ENCODE measurements around the gene REEP6.
A peak's percentile ranks its signal among the peaks of the same experiment; 100 is the strongest.
"Not testable (repeated sequence)": the region's sequence is repeated elsewhere in the genome, so short reads cannot be mapped to it uniquely, and the experiment has no call there.

REEP6 gene

GRCh38 chr19:1522838-1523237, 31.9 kb downstream of the REEP6 start:
- no peak for DNase-seq (ENCODE audit: low read depth, low spot score)

DNA sequence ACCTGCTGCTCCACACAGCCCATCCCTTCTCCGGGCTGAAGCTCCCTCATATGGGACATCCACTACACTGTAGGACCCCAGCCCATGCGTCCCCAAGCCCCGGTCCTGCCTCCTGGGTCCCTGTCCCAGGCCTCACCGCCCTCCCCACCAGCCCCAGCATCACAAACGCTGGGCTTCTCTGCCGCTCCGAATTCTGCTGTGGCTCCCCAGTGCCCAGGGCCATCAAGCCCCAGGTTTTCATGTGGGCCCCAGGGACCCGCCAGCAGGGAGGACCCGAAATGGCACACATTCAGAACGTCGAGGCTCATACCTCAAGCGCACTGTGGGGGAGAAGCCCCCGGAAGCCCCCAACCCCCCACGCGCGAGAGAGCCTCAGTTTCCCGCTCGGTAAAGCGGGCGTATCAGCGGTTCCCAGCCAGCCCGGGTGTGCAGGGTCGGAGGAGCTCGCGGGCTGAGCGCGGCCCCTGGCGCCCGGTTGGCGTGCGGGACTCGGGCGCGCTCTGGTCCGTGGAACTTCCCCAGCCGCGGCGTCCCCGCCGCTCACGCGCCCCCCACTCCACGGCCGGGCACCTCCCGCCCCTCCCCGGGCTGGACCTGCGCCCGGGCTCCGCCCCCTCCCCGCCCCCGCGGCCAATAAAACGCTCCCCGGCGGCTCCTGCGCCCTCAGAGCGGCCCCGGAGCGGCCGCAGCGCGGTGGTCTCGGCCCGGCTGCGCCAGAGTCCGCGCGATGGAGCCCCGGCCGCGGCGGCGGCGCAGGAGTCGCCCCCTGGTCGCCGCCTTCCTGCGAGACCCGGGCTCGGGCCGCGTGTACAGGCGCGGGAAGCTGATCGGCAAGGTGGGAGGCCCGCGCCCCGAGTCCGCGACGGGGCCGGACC, 32.7 kb downstream of the REEP6 start, which contains the start of gene PLK5:
Gene PLK5, plus strand, starts transcription at position 666 of the 875 bp plus-strand sequence. CDS start 2,920 bp downstream, outside the sequence.
- no peak for DNase-seq (ENCODE audit: low read depth, low spot score)

DNA sequence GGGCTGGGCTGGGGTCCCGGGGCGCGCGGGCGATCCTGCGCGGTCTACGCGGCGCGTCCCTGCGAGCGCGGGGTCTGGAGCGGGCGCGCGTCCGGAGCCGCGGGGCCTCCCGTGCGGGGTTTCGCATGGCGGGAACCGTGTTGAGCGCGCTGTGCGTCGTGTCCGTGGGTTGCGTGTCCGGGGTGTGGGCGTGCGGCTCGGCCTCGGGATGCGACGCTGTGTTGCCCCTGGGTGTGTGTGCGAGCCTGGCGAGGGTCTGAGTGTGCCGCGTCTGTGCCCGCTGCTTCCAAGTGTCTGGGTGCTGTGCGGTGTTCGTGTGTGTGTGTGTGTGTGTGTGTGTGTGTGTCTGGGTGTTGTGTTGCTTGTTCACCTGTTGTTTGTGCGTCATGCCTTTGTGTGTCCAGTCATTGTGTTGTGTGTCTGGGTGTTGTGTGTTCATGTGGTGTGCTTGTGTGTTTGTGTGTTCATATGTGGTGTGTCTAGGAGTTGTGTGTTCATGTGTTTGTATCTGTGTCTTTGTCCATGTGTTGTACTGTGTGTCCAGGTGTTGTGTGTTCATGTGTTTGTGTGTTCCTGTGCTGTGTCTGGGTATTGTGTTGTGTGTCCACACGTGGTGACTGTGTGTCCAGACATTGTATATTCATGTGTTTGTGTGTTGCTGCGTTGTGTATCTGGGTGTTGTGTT, 33.4 kb downstream of the REEP6 start:
- DNase-seq (ENCODE audit: low read depth, low spot score): no peak

DNA sequence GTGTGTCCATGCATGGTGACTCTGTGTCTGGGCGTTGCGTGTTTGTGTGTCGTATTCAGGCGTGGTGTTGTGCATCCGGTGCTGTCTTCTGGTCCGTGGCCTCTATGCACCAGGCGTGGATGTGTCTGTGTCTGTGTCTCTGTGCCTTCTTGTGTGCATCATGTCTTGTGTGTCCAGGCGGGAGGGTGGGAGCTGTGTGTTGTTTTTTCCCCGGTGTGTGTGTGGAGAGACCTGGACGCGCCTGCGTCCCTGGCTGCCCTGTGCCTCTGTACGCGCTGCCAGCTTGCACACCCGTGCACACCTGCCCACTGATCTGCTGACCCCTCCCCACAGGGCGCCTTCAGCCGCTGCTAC, 34.0 kb downstream of the REEP6 start:
- no peak for DNase-seq (ENCODE audit: low read depth, low spot score)

GRCh38 chr19:1525343-1525742, 34.4 kb downstream of the REEP6 start:
- no peak for DNase-seq (ENCODE audit: low read depth, low spot score)

GRCh38 chr19:1526066-1526778, 35.2 kb downstream of the REEP6 start:
- DNase-seq (ENCODE audit: low read depth, low spot score): no peak

DNA sequence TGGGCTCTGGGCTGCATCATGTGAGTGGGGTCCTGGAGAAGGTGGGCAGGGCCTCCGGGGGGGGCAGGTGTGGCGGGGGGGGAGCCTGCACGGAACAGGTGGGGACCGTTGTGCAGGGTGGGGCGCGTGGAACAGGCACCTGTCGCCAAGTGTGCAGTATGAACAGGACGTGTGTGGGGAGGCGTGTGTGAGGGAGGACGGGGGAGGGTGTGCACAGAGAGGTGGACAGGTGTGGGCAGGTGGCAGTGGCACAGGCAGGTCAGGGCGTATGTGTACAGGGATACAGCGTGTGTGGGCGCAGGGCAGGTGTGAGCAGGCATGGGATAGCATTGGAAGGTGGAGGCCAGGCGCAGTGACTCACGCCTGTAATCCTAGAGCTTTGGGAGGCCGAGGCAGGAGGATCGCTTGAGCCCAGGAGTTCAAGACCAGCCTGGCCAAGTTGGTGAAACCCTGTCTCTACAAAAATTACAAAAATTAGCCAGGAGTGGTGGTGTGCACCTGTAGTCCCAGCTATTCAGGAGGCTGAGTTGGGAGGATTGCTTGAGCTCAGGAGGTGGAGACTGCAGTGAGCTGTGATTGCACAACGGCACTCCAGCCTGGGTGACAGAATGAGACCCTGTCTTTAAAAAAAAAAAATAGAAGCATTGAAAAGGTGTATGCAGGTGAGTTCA, 36.1 kb downstream of the REEP6 start:
- no peak for DNase-seq (ENCODE audit: low read depth, low spot score)

GRCh38 chr19:1527650-1528309, 36.8 kb downstream of the REEP6 start:
- DNase-seq (ENCODE audit: low read depth, low spot score): no peak

GRCh38 chr19:1528596-1529429, 37.8 kb downstream of the REEP6 start:
- DNase-seq (ENCODE audit: low read depth, low spot score): no peak

GRCh38 chr19:1529430-1529816, 38.4 kb downstream of the REEP6 start:
- DNase-seq (ENCODE audit: low read depth, low spot score): no peak

- not testable (repeated sequence) for DNase-seq (ENCODE audit: low read depth, low spot score)
Measured at GRCh38 chr19:1530856-1531255, 39.9 kb downstream of the REEP6 start.

- DNase-seq (ENCODE audit: low read depth, low spot score): no peak
Measured at GRCh38 chr19:1531587-1531986, 40.6 kb downstream of the REEP6 start.

DNA sequence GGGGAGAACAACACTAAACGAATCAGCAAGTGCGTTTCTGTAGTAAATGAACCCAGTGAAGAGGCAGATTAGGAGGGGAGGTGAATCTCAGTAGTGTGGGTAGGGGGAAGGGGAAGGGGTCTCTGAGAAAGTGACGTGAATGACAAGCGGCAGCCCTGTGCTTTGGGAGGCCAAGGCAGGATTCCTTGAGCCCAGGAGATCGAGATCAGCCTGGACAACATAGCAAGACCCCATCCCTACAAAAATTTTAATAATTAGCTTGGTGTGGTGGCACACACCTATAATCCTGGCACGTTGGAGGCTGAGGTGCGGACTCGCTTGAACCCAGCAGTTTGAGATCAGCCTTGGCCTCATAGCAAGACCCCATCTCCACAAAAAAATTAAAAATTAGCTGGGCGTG, 41.0 kb downstream of the REEP6 start:
- no peak for DNase-seq (ENCODE audit: low read depth, low spot score)

DNA sequence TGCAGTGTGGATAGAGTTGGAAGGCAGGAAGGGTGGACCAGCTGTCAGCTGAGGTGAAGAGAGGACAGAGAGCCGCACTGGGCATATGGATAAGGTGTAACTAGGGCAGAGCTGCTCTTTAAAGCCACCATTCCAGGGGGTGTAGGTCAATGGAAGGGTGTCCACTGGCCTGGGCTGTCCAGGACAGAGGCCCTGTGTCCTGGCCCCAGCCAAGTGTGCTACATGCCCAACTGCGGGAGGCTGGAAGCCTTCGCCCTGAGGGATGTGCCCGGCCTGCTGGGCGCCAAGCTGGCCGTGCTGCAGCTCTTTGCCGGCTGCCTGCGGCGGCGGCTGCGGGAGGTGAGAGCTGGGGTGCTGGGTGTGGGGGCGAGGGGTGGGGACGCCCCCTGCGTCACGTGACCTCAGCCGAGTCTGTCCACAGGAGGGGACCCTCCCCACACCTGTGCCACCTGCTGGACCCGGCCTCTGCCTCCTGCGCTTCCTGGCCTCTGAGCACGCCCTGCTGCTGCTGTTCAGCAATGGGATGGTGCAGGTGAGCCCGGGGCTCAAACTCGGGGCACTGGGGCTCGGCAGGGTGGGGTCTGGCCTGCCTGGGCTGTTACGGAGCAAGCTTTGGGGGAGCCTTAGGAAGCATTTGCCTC, 42.6 kb downstream of the REEP6 start:
- no peak for DNase-seq (ENCODE audit: low read depth, low spot score)

GRCh38 chr19:1534972-1535371, 44.0 kb downstream of the REEP6 start:
- no peak for DNase-seq (ENCODE audit: low read depth, low spot score)

DNA sequence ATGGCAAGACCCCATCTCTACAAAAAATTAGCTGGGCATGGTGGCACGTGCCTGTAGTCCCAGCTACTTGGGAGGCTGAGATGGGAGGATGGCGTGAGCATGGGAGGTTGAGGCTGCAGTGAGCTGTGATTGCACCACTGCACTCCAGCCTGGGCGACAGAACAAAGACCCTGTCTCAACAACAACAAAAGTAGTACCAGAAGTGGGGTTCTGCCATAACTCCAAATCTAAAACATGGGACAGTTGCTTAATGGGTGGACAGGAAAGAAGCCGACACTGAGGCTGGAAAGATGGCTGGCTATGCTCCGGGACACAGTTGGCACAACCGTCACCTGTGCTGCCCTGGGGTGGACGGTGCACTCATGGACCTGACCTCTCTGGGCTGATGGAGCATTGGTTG, 44.7 kb downstream of the REEP6 start:
- DNase-seq (ENCODE audit: low read depth, low spot score): not testable (repeated sequence)

GRCh38 chr19:1538978-1539377, 48.0 kb downstream of the REEP6 start:
- DNase-seq (ENCODE audit: low read depth, low spot score): no peak

DNA sequence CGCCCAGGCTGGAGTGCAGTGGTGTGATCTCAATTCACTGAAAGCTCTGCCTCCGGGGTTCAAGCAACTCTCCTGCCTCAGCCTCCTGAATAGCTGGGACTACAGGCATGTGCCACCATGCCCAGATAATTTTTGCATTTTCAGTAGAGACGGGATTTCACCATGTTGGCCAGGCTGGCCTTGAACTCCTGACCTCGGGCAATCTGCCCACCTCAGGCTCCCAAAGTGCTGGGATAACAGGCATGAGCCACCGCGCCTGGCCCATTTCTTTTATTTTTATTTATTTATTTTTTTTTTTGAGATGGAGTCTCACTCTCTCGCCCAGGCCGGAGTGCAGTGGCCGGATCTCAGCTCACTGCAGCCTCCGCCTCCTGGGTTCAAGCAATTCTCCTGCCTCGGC, 48.8 kb downstream of the REEP6 start:
- DNase-seq (ENCODE audit: low read depth, low spot score): not testable (repeated sequence)

GRCh38 chr19:1540365-1540925, 49.5 kb downstream of the REEP6 start:
- DNase-seq (ENCODE audit: low read depth, low spot score): peak; percentile 46
